CD4-positive, alpha-beta T cell (primary cell): ENCODE measurements around the gene FNBP1. TPM values are rescaled to one million over a fixed set of nuclear protein-coding genes. Genes with fewer than 3 reads are reported as not detected.

Experiments used
- ATAC-seq: fragments of 200-7000 bp; cut with Tn5 transposase; one replicate; pipeline ENCODE4 v1.10.0; 2022; ENCODE audit warnings: mild to moderate bottlenecking; ENCODE audit not compliant: poor library complexity
- CTCF ChIA-PET: fragments of 350-600 bp; sonication (Branson Sonifier 250); formaldehyde crosslinking; loops from one replicate; lab custom pipeline; 2021; ENCODE audit warnings: antibody characterized with exemption, inconsistent platforms; lab: Charles Lee
- POLR2A ChIA-PET: fragments of 350-600 bp; sonication (Branson Sonifier 250); formaldehyde crosslinking; loops from one replicate; lab custom pipeline; 2021; ENCODE audit warnings: antibody characterized with exemption, inconsistent platforms; lab: Charles Lee
- DNase-seq, 14 experiments: peaks; one replicate each; pipeline ENCODE4 v3.0.0-alpha.2; 2013 to 2020; ENCODE audit warnings: mixed read lengths in 2 of 14
- H3K27ac ChIP-seq, 2 donors: one replicate each; pipeline versions ENCODE4 v1.5.1 to v1.7.0; 2013; ENCODE audit warnings: low read length in 2 of 2, low read depth in 1 of 2, mild to moderate bottlenecking in 1 of 2
- H3K27me3 ChIP-seq, 2 experiments: 1 replicate in 1 of 2; 2 replicates in 1 of 2; pipeline versions ENCODE4 v1.6.1 to v1.7.0; 2013; ENCODE audit warnings: low read length in 2 of 2, control low read depth in 1 of 2, mild to moderate bottlenecking in 1 of 2, moderate library complexity in 1 of 2; ENCODE audit not compliant: insufficient read depth in 2 of 2, control insufficient read depth in 1 of 2
- H3K36me3 ChIP-seq: one replicate; pipeline ENCODE4 v1.6.1; 2013; ENCODE audit warnings: low read length, control low read depth; ENCODE audit not compliant: insufficient read depth
- H3K4me1 ChIP-seq: one replicate; pipeline ENCODE4 v1.6.1; 2013; ENCODE audit warnings: low read length, control low read depth; ENCODE audit not compliant: insufficient read depth
- H3K4me3 ChIP-seq: one replicate; pipeline ENCODE4 v1.5.1; 2013; ENCODE audit warnings: mild to moderate bottlenecking, low read length, moderate library complexity
- H3K9me3 ChIP-seq, 2 experiments: 1 replicate in 1 of 2; 2 replicates in 1 of 2; pipeline versions ENCODE4 v1.6.1 to v1.7.0; 2013; ENCODE audit warnings: low read length in 2 of 2, mild to moderate bottlenecking in 2 of 2, control low read depth in 1 of 2, moderate library complexity in 1 of 2; ENCODE audit not compliant: control insufficient read depth in 1 of 2, insufficient read depth in 1 of 2
- H3K27ac Mint-ChIP-seq: one replicate; pipeline ENCODE4 v1.8.0; 2020; ENCODE audit warnings: mixed read lengths
- H3K27me3 Mint-ChIP-seq: one replicate; pipeline ENCODE4 v1.8.0; 2021; ENCODE audit warnings: mixed read lengths
- H3K36me3 Mint-ChIP-seq: one replicate; pipeline ENCODE4 v1.8.0; 2021; ENCODE audit warnings: low read depth, mixed read lengths
- H3K4me1 Mint-ChIP-seq: one replicate; pipeline ENCODE4 v1.8.0; 2021; ENCODE audit warnings: low read depth, mixed read lengths
- H3K4me3 Mint-ChIP-seq: one replicate; pipeline ENCODE4 v1.8.0; 2020; ENCODE audit warnings: mild to moderate bottlenecking, mixed read lengths
- H3K9me3 Mint-ChIP-seq: one replicate; pipeline ENCODE4 v1.8.0; 2020; ENCODE audit warnings: mixed read lengths
- intact Hi-C, 2 experiments: fragments of 100-400 bp; cut with DNase I in 1 of 2; cut with micrococcal nuclease in 1 of 2; formaldehyde crosslinking; loops; one replicate each; pipeline versions ENCODE4 v1.15.1 to v1.9.0; 2023 to 2025; cut with DNase I, micrococcal nuclease
- total RNA-seq, 174 experiments: library from RNA in 2 of 174; stranded (reverse) in 2 of 174; gene quantifications; one replicate each; pipeline ENCODE4 v1.2.3 and lab custom pipeline; 2021 to 2026
- TF ChIP-seq, protein P1 (sequence below): fragments of 200-600 bp; IDR thresholded peaks from one replicate; pipeline ENCODE4 v1.8.0; 2022; ENCODE audit warnings: antibody characterized with exemption, mild to moderate bottlenecking

The FNBP1 gene
- total RNA-seq, 2 experiments from 2014 or later = 166 to 181 TPM

DNA sequence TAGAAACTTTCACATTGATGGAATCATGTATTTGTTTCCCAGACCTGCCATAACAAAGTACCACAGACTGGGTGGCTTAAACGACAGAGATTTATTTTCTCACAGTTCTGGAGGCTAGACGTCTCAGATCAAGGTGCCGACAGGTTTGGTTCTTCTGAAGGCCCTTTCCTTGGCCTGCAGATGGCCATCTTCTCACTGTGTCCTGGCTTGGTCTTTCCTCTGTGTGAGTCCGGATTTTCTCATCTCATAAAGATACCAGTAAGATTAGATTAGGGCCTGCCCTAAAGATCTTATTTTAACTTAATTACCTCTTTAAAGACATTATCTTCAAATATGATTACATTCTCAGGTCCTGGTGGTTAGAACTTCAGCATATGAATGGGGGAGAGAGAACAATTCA, 201.9 kb downstream of the FNBP1 start:
- H3K27ac Mint-ChIP-seq = peak overlapping the region; percentile 92
- TF ChIP-seq, protein P1, sequence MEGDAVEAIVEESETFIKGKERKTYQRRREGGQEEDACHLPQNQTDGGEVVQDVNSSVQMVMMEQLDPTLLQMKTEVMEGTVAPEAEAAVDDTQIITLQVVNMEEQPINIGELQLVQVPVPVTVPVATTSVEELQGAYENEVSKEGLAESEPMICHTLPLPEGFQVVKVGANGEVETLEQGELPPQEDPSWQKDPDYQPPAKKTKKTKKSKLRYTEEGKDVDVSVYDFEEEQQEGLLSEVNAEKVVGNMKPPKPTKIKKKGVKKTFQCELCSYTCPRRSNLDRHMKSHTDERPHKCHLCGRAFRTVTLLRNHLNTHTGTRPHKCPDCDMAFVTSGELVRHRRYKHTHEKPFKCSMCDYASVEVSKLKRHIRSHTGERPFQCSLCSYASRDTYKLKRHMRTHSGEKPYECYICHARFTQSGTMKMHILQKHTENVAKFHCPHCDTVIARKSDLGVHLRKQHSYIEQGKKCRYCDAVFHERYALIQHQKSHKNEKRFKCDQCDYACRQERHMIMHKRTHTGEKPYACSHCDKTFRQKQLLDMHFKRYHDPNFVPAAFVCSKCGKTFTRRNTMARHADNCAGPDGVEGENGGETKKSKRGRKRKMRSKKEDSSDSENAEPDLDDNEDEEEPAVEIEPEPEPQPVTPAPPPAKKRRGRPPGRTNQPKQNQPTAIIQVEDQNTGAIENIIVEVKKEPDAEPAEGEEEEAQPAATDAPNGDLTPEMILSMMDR = no peak
- POLR2A ChIA-PET = no interaction called here
- Histone ChIP-seq H3K27ac (no peak overlapping the region), H3K27me3 (no peaks in the 10 kb centered on the region), H3K4me3 (no peak overlapping the region), H3K4me1 (peaks cover 70% of the 10 kb centered on the region), H3K36me3 (peaks cover 28% of the 10 kb centered on the region), H3K9me3 (no peaks in the 10 kb centered on the region)
- no peaks in the 10 kb centered on the region for H3K9me3 Mint-ChIP-seq
- intact Hi-C loops = loop anchor here in 1 of 2 experiments (2.0 kb wide), 1 partner anchor 26 kb away; no protein-coding TSS in a partner anchor
- CTCF ChIA-PET = no interaction called here
- peak overlapping the region; percentile 1 for H3K4me3 Mint-ChIP-seq
- H3K27me3 Mint-ChIP-seq = no peaks in the 10 kb centered on the region
- peaks cover 47% of the 10 kb centered on the region for H3K36me3 Mint-ChIP-seq
- DNase-seq (no peak), ATAC-seq (no peak)
- peaks cover 76% of the 10 kb centered on the region for H3K4me1 Mint-ChIP-seq

- peak in 7 of 14 experiments; percentile 14 to 55 (median 31) for DNase-seq
- intact Hi-C loops = loop anchor here in 1 of 2 experiments (2.0 kb wide), 1 partner anchor 27 kb away; no protein-coding TSS in a partner anchor
- H3K9me3 ChIP-seq = no peaks in the 10 kb centered on the region
- ATAC-seq = peak; percentile 21
- H3K36me3 ChIP-seq = peaks cover 28% of the 10 kb centered on the region
- CTCF ChIA-PET = interaction anchor here (0.6 to 0.7 kb wide), 2 partner anchors 24 to 55 kb away, joined by 3 read pairs; no protein-coding TSS in a partner anchor
- no peaks in the 10 kb centered on the region for H3K27me3 Mint-ChIP-seq
- H3K4me3 Mint-ChIP-seq = peak overlapping the region; percentile 68
- H3K4me1 Mint-ChIP-seq = peaks cover 75% of the 10 kb centered on the region
- peaks cover 60% of the 10 kb centered on the region for H3K4me1 ChIP-seq
- H3K27ac ChIP-seq = peak overlapping the region; percentile 45 to 59
- H3K9me3 Mint-ChIP-seq = no peaks in the 10 kb centered on the region
- no peaks in the 10 kb centered on the region for H3K27me3 ChIP-seq
- TF ChIP-seq, protein P1 = no peak
- peak overlapping the region; percentile 92 for H3K27ac Mint-ChIP-seq
- POLR2A ChIA-PET = no interaction called here
- peaks cover 55% of the 10 kb centered on the region for H3K36me3 Mint-ChIP-seq
- H3K4me3 ChIP-seq = peak overlapping the region; percentile 9
Measured at GRCh38 chr9:129840034-129840433, 203.0 kb downstream of the FNBP1 start.

DNA sequence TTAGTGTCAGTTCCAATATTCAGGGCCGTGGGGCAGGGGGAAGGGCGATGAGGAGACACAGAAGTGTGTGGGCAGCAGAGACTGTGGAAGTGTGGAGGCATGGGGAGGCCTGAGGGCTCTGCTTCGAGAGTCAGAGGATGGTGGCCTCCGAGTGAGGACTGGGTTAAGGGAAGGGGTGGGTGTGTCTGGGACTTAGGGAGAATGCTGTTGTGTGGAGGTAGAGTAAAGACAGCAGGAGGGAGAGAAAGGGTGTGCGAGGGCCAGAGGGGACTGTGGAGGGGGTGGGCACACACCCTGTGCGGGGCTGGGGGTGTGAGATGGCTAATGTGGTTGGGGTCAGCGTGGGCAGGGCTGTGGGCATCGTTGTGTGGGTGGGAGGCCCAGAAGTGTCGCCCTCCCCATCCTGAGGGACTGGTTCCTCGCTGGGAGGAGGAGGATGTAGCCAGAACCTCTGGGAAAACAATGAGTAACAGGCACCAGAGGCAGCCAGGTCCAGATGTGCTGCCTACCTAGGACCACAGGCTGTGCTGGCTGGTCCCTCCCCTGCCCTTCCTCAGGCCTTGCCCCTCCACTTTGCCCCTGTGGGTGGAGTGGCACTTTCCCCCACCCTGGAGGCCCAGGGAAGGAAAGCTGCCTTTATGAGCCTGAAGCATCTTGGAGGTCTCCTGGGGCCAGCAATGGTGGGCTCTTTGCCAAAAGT, 203.5 kb downstream of the FNBP1 start:
- peak overlapping the region; percentile 45 to 62 for H3K27ac ChIP-seq
- DNase-seq (no peak), ATAC-seq (no peak)
- H3K36me3 ChIP-seq = peaks cover 28% of the 10 kb centered on the region
- peak overlapping the region; percentile 92 for H3K27ac Mint-ChIP-seq
- peaks cover 60% of the 10 kb centered on the region for H3K36me3 Mint-ChIP-seq
- no peaks in the 10 kb centered on the region for H3K27me3 Mint-ChIP-seq
- no peaks in the 10 kb centered on the region for H3K9me3 Mint-ChIP-seq
- TF ChIP-seq, protein P1 = no peak
- H3K4me1 Mint-ChIP-seq = peaks cover 75% of the 10 kb centered on the region
- peaks cover 61% of the 10 kb centered on the region for H3K4me1 ChIP-seq
- POLR2A ChIA-PET = interaction anchor here (0.8 to 6.9 kb wide), 8 partner anchors 11 to 50 kb away, joined by 3 to 134 read pairs (median 4); no protein-coding TSS in a partner anchor
- H3K27me3 ChIP-seq = no peaks in the 10 kb centered on the region
- intact Hi-C loops = loop anchor here (2.0 to 10.0 kb wide), 3 partner anchors 27 to 203 kb away; partner anchors contain the start of gene FNBP1 (in 1 of the 2)
- CTCF ChIA-PET = interaction anchor here (1.0 to 1.3 kb wide), 3 partner anchors 12 to 218 kb away, joined by 3 to 4 read pairs (median 4); no protein-coding TSS in a partner anchor
- peak overlapping the region; percentile 9 for H3K4me3 ChIP-seq
- H3K4me3 Mint-ChIP-seq = peak overlapping the region; percentile 85
- H3K9me3 ChIP-seq = no peaks in the 10 kb centered on the region
